HFF-Myc (cell line): Measurements from ENCODE around the gene PADI3.

Experiments used
- DNase-seq: peaks from one replicate; pipeline ENCODE4 v3.0.0-alpha.2; 2011; ENCODE audit warnings: low read depth; ENCODE audit errors: extremely low read depth
- H3K4me3 ChIP-seq: replicated peaks from 2 replicates; pipeline ENCODE4 v1.5.1; 2011; ENCODE audit warnings: low read depth, mild to moderate bottlenecking, control low read depth, low read length
- TF ChIP-seq, protein P1 (sequence below): IDR thresholded peaks from 2 replicates; pipeline ENCODE4 v1.5.1; 2012; ENCODE audit warnings: mild to moderate bottlenecking, low read depth, low read length, control low read depth; ENCODE audit errors: missing control alignments

The PADI3 gene

DNA sequence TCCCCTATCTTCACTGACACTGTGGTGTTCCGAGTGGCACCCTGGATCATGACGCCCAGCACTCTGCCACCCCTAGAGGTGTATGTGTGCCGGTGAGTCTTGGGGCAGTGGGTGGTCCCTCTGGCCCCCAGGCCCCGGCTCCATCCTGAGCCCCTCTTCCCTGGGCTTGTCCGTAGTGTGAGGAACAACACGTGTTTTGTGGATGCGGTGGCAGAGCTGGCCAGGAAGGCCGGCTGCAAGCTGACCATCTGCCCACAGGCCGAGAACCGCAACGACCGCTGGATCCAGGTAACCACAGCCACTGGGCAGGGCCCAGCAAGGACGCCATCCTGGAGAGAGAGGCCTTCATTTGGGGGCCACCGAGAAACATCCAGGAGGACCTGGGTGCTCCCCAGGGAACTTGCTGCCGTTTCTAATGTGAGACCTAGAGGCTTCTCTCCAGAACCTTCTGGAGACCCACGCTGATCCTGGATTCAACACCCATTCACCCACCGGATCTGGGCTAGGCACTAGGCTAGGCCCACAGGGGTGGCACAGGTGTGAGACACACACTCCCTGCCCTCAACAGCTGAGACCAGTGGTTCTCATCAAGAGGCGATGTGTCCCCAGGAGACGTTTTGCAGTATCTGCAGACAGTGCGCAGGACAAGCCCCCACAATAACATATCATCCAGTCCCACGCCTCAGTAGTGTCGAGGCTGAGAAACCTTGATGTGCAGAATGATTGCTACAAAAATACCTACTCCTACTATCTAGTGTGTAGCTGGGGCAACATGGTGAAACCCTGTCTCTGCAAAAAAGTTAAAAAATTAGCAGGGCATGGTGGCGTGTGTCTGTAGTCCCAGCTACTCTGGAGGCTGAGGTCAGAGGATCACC is 22.2 kb downstream of the PADI3 start:
- no peak overlapping the region for H3K4me3 ChIP-seq
- DNase-seq = no peak
- TF ChIP-seq, protein P1, sequence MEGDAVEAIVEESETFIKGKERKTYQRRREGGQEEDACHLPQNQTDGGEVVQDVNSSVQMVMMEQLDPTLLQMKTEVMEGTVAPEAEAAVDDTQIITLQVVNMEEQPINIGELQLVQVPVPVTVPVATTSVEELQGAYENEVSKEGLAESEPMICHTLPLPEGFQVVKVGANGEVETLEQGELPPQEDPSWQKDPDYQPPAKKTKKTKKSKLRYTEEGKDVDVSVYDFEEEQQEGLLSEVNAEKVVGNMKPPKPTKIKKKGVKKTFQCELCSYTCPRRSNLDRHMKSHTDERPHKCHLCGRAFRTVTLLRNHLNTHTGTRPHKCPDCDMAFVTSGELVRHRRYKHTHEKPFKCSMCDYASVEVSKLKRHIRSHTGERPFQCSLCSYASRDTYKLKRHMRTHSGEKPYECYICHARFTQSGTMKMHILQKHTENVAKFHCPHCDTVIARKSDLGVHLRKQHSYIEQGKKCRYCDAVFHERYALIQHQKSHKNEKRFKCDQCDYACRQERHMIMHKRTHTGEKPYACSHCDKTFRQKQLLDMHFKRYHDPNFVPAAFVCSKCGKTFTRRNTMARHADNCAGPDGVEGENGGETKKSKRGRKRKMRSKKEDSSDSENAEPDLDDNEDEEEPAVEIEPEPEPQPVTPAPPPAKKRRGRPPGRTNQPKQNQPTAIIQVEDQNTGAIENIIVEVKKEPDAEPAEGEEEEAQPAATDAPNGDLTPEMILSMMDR = no peak

- no peak overlapping the region for H3K4me3 ChIP-seq
- DNase-seq = no peak
- TF ChIP-seq, protein P1 = no peak
These were observed 23.2 kb downstream of the PADI3 start for GRCh38 chr1:17272066-17272465.

GRCh38 chr1:17272646-17273045 is 23.7 kb downstream of the PADI3 start:
- DNase-seq = no peak
- H3K4me3 ChIP-seq = no peak overlapping the region
- TF ChIP-seq, protein P1 = no peak

- no peak for DNase-seq
- TF ChIP-seq, protein P1 = no peak
- H3K4me3 ChIP-seq = no peak overlapping the region
These were observed 24.2 kb downstream of the PADI3 start for GRCh38 chr1:17273096-17273495.

DNA sequence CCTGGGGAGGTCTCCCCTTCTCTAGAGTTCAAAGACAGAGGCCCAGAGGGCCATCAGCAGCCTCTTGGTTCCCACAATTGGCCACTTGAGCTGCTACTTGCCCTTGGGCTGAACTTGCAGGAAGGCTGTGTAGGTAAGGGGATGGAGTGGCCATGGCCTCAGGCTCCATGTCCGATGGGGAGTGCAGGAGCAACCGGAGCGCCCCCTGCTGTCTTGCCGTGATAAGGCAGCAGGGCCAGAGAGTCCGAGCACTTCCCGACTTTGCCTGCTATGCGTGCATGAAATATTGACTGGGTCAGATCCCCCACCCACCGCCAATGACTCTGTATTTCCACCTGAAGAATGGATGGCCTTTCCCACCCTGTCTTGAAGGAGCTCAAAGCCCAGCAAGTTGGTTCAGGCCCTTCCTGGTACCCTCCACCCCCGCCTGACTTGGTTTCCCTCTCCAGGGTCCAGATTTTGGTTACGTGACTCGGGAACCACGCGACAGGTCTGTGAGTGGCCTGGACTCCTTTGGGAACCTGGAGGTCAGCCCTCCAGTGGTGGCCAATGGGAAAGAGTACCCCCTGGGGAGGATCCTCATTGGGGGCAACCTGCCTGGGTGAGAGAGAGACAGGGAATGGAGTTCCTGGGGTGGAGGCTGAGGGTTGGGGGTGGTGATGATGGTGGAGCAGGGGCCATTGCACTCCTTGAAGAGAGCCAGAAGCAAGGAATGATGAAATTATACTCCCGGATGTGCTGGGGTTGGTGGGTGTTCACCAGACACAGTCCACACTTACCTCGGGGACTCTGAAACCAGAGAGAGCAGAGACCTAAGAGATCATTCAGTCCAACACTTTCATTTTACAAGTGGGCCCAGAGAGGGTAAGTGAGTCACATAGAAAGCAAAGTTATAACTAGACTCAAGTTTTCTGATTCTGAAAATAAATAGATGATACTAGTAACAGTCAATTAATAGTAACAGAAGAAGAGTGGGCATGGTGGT is 25.6 kb downstream of the PADI3 start:
- TF ChIP-seq, protein P1 = peak; percentile 90
- DNase-seq = no peak

DNA sequence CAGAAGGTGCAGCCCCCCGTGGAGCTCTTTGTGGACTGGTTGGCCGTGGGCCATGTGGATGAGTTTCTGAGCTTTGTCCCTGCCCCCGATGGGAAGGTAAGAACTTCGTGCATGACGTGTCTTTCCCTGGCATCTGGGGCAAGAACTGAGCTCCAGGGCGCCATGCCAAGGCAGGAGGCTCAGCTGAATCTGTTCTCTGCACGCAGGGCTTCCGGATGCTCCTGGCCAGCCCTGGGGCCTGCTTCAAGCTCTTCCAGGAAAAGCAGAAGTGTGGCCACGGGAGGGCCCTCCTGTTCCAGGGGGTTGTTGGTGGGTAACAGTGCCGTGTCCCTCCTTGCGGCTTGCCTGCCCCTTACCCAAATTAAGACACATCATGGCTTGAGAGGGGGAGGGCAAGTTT is 27.7 kb downstream of the PADI3 start:
- DNase-seq = no peak
- TF ChIP-seq, protein P1 = no peak

More for the DNA sequence above, 25.6 kb downstream of the PADI3 start:
- no peak overlapping the region for H3K4me3 ChIP-seq

More for the DNA sequence above, 27.7 kb downstream of the PADI3 start:
- H3K4me3 ChIP-seq = no peak overlapping the region
